Activated CD4-positive, alpha-beta memory T cell treated with anti-CD3 and anti-CD28 coated beads for 36 hours (primary cell): ENCODE measurements around the gene CYBC1. TPM values are rescaled to one million over a fixed set of nuclear protein-coding genes. Genes with fewer than 3 reads are reported as not detected.
A peak's percentile ranks its signal among the peaks of the same experiment; 100 is the strongest.

Experiments
- CTCF ChIA-PET: fragments of 350-600 bp; sonication (Branson Sonifier 250); formaldehyde crosslinking; loops from one replicate; lab custom pipeline; 2021; ENCODE audit warnings: antibody characterized with exemption, inconsistent platforms; lab: Charles Lee
- POLR2A ChIA-PET: fragments of 350-600 bp; sonication (Branson Sonifier 250); formaldehyde crosslinking; loops from one replicate; lab custom pipeline; 2021; ENCODE audit warnings: antibody characterized with exemption; lab: Charles Lee
- DNase-seq: peaks from one replicate; pipeline ENCODE4 v3.0.0-alpha.2; 2020
- H3K27ac Mint-ChIP-seq: one replicate; pipeline ENCODE4 v1.8.0; 2021; ENCODE audit warnings: mixed read lengths
- H3K27me3 Mint-ChIP-seq: one replicate; pipeline ENCODE4 v1.8.0; 2021; ENCODE audit warnings: mixed read lengths
- H3K36me3 Mint-ChIP-seq: one replicate; pipeline ENCODE4 v1.8.0; 2021; ENCODE audit warnings: mixed read lengths
- H3K4me1 Mint-ChIP-seq: one replicate; pipeline ENCODE4 v1.8.0; 2021; ENCODE audit warnings: low read depth, mixed read lengths
- H3K4me3 Mint-ChIP-seq: one replicate; pipeline ENCODE4 v1.8.0; 2021; ENCODE audit warnings: mild to moderate bottlenecking, mixed read lengths
- H3K9me3 Mint-ChIP-seq: one replicate; pipeline ENCODE4 v1.8.0; 2021; ENCODE audit warnings: mixed read lengths
- intact Hi-C: fragments of 100-400 bp; cut with micrococcal nuclease; formaldehyde crosslinking; loops from one replicate; pipeline ENCODE4 v1.15.1; 2023
- total RNA-seq, 2 experiments: library from RNA; stranded (reverse); gene quantifications; one replicate each; pipeline ENCODE4 v1.2.3, GENCODE V29; 2021

CYBC1 gene
- total RNA-seq, 2 experiments from 2014 or later = 333 to 343 TPM

DNA sequence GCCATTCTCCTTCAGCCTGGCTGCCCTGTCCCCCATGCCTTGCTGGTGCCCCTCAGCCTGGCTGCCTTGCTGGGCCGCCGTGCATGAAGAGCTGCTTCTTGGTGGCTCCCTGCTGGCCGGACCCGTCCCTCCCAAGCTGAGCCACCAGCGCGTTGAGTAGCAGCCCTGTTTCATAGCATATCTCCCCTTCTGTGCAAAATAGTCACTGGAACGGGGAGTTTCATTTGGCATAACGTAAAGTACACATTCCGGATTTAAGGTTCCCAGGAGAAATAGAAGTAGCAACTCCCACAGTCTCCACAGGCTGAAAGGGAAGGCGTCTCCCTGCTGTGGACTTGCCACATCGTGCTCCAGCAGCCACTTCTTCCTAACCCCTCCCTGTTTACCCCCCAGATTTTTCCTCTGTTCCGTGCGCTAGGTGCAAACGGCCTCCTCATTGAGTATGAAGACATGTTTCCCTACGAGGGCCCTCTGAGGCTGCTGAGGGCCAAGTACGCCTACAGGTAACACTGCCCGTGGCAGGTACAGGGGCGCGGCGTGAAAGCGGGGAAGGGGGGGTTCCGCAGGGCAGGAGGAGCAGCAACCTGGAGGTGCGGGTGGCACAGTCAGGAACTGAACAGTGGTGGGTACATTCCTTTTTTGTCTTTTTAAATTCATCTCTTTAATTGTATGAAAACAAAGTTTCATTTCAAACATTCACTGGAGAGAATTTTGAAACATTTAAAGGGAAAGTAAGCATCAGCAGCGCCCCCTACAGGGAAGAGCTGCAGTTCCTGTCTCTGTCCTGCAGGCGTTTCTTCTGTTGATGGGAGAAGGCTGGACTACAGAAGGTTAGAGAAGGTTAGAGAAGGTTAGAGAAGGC lies 26.3 kb downstream of the CYBC1 start:
- CTCF ChIA-PET = interaction anchor here (0.6 to 1.5 kb wide), 20 partner anchors 9 to 304 kb away, joined by 3 to 9 read pairs (median 4); no protein-coding TSS in a partner anchor
- no peaks in the 10 kb centered on the region for H3K27me3 Mint-ChIP-seq
- H3K36me3 Mint-ChIP-seq = peaks cover 11% of the 10 kb centered on the region
- H3K4me3 Mint-ChIP-seq = no peak overlapping the region
- no peak overlapping the region for H3K27ac Mint-ChIP-seq
- H3K4me1 Mint-ChIP-seq = peaks cover 11% of the 10 kb centered on the region
- intact Hi-C loops = no loop called here
- peak; percentile 77 for DNase-seq
- no peaks in the 10 kb centered on the region for H3K9me3 Mint-ChIP-seq
- POLR2A ChIA-PET = no interaction called here

GRCh38 chr17:82419540-82419939 lies 31.0 kb downstream of the CYBC1 start:
- Mint-ChIP-seq H3K4me3 (peak overlapping the region; percentile 79), H3K4me1 (peaks cover 25% of the 10 kb centered on the region), H3K36me3 (peaks cover 11% of the 10 kb centered on the region), H3K27me3 (no peaks in the 10 kb centered on the region), H3K9me3 (no peaks in the 10 kb centered on the region), H3K27ac (peak overlapping the region; percentile 78)
- CTCF ChIA-PET = interaction anchor here (0.9 to 1.0 kb wide), 2 partner anchors 68 to 134 kb away, joined by 3 read pairs; no protein-coding TSS in a partner anchor
- DNase-seq = no peak
- intact Hi-C loops = loop anchor here (2.0 to 10.0 kb wide), 2 partner anchors 181 to 385 kb away; partner anchors contain the start of genes DCXR and RAC3
- POLR2A ChIA-PET = interaction anchor here (0.6 to 1.9 kb wide), 3 partner anchors 30 to 124 kb away, joined by 3 to 7 read pairs (median 4); no protein-coding TSS in a partner anchor

DNA sequence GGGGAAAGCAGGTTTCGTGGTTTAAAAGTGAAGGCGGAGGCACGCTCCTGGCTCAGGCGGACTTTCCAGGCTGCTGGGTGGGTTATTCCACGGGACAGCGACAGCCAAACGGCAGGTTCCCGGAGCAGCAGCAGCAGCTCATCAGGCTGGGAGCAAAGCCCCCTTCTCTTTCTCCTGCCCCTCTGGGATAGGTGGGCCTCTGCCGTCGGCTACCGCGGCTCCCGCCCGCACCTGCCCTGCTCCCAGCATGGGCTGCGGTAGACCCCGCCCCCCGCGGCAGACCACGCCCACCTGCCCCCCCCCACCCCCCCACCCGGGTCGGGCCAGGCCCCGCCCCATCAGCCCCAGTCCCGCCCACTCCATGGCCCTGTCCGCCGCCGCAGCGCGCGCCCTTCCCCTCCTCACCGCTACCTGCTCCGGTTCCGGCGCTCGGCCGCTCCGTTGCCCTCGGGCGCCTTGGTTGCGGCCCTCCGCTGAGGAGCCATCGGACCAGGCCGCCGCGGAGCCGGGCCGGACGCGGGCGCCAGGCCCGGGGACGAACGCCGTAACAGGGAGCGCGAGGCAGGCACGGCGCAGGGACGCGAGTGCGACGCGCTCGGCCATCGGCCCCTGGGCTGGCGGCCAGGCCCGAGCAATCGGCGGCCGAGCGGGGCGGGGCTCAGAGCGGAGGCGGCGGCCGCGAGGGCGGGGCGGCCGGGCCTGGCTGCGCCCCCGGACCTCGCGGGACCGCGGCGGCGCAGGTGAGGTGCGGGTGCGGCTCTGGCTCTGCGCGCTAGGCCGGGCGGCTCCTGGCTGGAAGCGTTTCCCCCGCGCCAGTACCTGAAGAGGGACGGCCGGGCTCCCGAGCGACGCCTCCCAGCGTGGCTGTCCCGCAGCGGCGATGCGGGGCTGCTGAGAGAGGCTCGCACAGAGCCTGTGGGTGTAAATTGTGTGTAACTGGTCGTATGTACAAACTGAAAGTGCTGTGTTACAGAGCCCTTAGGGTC lies 32.3 kb downstream of the CYBC1 start, which contains the start of the genes HEXD and OGFOD3:
Gene HEXD (plus strand): TSS at position 347 of the 986 bp plus-strand sequence. CDS start 1,453 bp downstream, outside the sequence.
Gene OGFOD3 (minus strand): TSS at position 586 of the 986 bp plus-strand sequence. CDS start 101 bp downstream, at position 485.
- Mint-ChIP-seq H3K27me3 (no peaks in the 10 kb centered on the region), H3K4me1 (peaks cover 29% of the 10 kb centered on the region), H3K36me3 (peaks cover 13% of the 10 kb centered on the region), H3K9me3 (no peaks in the 10 kb centered on the region), H3K27ac (peak within 1 kb of the TSS; percentile 78), H3K4me3 (peak within 1 kb of the TSS; percentile 79)
- ChIA-PET CTCF (interaction anchor here (1.1 to 2.2 kb wide), 4 partner anchors 67 to 182 kb away, joined by 4 to 8 read pairs (median 6); no protein-coding TSS in a partner anchor), POLR2A (interaction anchor here (1.0 to 1.9 kb wide), 2 partner anchors 31 to 120 kb away, joined by 4 to 7 read pairs; no protein-coding TSS in a partner anchor)
- peak; percentile 87 for DNase-seq
- intact Hi-C loops = loop anchor here (1.0 to 10.0 kb wide), 4 partner anchors 31 to 383 kb away; partner anchors contain the start of genes DCXR, NARF and RAC3

DNA sequence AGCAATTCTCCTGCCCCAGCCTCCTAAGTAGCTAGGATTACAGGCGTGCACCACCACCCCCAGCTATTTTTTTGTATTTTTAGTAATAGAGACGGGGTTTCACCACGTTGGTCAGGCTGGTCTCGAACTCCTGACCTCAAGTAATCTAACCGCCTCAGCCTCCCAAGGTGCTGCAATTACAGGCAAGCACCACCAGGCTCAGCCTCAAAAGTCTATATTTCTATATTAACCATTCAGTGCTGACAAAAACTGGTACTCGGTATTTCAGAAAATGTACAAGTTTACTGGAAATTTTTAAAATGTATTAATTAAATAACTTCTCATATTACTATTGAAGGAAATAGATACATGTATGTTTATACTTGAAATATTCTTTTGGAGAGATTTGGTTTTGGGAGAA lies 33.8 kb downstream of the CYBC1 start:
- peak; percentile 32 for DNase-seq
- Mint-ChIP-seq H3K4me1 (peaks cover 29% of the 10 kb centered on the region), H3K27me3 (no peaks in the 10 kb centered on the region), H3K36me3 (peaks cover 10% of the 10 kb centered on the region), H3K27ac (no peak overlapping the region), H3K4me3 (no peak overlapping the region), H3K9me3 (no peaks in the 10 kb centered on the region)
- POLR2A ChIA-PET = no interaction called here
- CTCF ChIA-PET = interaction anchor here (0.9 to 1.9 kb wide), 5 partner anchors 59 to 181 kb away, joined by 3 to 8 read pairs (median 4); no protein-coding TSS in a partner anchor
- intact Hi-C loops = loop anchor here (10.0 kb wide), 1 partner anchor 382 kb away; the partner anchor contains the start of genes DCXR and RAC3

DNA sequence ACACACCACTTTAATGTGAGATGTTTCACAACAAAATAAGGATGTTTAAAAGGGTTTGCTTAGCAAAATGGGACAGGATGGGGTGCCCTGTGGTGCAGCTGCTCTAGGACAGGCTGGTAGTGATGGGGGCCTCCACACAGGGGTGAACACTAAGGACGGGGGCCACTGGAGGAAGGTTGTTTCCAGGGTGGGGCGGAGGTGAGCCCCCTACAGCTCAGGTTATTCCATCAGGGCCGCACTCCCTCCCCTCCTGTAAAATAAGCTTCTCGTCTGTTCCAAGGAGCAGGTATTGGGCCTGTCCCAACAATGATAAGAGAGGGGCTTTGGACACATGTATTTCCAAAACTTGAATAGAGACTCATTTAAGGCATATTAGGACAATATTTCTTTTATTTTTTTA lies 34.3 kb downstream of the CYBC1 start:
- DNase-seq = no peak
- Mint-ChIP-seq H3K36me3 (peaks cover 10% of the 10 kb centered on the region), H3K27ac (no peak overlapping the region), H3K4me3 (no peak overlapping the region), H3K4me1 (peaks cover 29% of the 10 kb centered on the region), H3K27me3 (no peaks in the 10 kb centered on the region), H3K9me3 (no peaks in the 10 kb centered on the region)
- CTCF ChIA-PET = interaction anchor here (1.9 kb wide), 1 partner anchor 67 kb away, joined by 8 read pairs; no protein-coding TSS in a partner anchor
- POLR2A ChIA-PET = no interaction called here
- intact Hi-C loops = loop anchor here (10.0 kb wide), 1 partner anchor 381 kb away; the partner anchor contains the start of genes DCXR and RAC3

DNA sequence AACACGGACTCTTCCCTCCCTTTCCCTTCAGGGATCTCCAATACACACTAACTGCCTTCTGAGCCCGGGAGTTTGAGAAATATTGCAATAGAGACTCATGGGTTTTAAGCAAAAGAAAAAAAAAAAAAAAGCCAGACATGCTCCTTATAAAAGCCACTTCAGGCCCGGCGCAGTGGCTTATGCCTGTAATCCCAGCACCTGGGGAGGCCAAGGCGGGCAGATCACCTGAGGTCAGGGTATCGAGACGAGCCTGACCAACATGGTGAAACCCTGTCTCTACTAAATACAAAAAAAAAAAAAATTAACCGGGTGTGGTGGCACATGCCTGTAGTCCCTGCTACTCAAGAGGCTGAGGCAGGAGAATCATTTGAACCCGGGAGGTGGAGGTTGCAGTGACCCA lies 34.8 kb downstream of the CYBC1 start:
- ChIA-PET CTCF (no interaction called here), POLR2A (no interaction called here)
- Mint-ChIP-seq H3K4me1 (peaks cover 29% of the 10 kb centered on the region), H3K9me3 (no peaks in the 10 kb centered on the region), H3K36me3 (peaks cover 9% of the 10 kb centered on the region), H3K4me3 (no peak overlapping the region), H3K27me3 (no peaks in the 10 kb centered on the region), H3K27ac (no peak overlapping the region)
- intact Hi-C loops = loop anchor here (10.0 kb wide), 1 partner anchor 381 kb away; the partner anchor contains the start of genes DCXR and RAC3
- DNase-seq = no peak

GRCh38 chr17:82415336-82415735 lies 35.2 kb downstream of the CYBC1 start:
- H3K27ac Mint-ChIP-seq = no peak overlapping the region
- peaks cover 29% of the 10 kb centered on the region for H3K4me1 Mint-ChIP-seq
- intact Hi-C loops = loop anchor here (10.0 kb wide), 1 partner anchor 381 kb away; the partner anchor contains the start of genes DCXR and RAC3
- CTCF ChIA-PET = interaction anchor here (1.1 to 1.9 kb wide), 5 partner anchors 10 to 209 kb away, joined by 4 to 6 read pairs (median 5); no protein-coding TSS in a partner anchor
- H3K9me3 Mint-ChIP-seq = no peaks in the 10 kb centered on the region
- H3K27me3 Mint-ChIP-seq = no peaks in the 10 kb centered on the region
- peaks cover 9% of the 10 kb centered on the region for H3K36me3 Mint-ChIP-seq
- no peak overlapping the region for H3K4me3 Mint-ChIP-seq
- DNase-seq = no peak
- POLR2A ChIA-PET = interaction anchor here (0.8 kb wide), 1 partner anchor 173 kb away, joined by 3 read pairs; no protein-coding TSS in a partner anchor

DNA sequence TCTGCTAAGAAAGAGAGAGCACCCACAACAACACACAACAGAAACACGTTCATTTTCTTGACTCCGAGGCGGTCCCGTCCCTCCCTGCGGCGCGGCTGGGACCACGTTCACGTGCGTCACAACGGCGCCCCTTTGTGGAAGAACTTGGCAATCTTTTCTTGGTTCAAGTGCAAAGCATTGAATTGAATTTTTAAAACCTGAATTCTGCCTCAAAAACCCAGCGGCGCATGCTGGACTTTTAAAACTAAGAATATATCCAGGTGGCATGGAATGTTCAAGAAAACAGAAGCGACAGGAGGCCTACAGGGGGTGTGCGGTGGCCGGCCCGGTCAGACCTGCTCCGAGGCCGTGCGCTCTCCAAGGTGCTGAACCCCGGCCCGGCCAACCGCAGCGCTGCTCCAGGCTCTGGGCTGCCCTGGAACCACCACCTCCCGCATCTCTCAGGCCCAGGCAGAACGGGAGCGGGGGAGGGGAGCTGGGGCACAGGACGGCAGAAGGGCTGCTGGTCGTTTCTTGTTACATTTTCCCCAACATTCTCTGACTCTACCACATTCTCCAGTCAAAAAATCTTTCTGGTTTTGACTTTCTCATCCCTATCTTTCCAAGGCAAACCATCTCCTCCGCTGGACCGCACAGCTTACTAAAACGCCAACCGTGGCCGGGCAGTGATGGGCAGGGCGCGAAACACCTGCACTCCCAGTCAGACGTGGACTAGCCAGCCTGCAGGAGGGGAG lies 35.8 kb downstream of the CYBC1 start:
- CTCF ChIA-PET = interaction anchor here (0.8 to 1.9 kb wide), 10 partner anchors 10 to 384 kb away, joined by 3 to 6 read pairs (median 4); partner anchors contain the start of gene RAC3
- Mint-ChIP-seq H3K4me3 (no peak overlapping the region), H3K9me3 (no peaks in the 10 kb centered on the region), H3K27me3 (no peaks in the 10 kb centered on the region), H3K36me3 (peaks cover 2% of the 10 kb centered on the region), H3K27ac (no peak overlapping the region), H3K4me1 (peaks cover 23% of the 10 kb centered on the region)
- intact Hi-C loops = loop anchor here (1.0 to 10.0 kb wide), 2 partner anchors 63 to 380 kb away; partner anchors contain the start of genes DCXR and RAC3
- peak; percentile 83 for DNase-seq
- POLR2A ChIA-PET = interaction anchor here (0.8 kb wide), 1 partner anchor 173 kb away, joined by 3 read pairs; no protein-coding TSS in a partner anchor

DNA sequence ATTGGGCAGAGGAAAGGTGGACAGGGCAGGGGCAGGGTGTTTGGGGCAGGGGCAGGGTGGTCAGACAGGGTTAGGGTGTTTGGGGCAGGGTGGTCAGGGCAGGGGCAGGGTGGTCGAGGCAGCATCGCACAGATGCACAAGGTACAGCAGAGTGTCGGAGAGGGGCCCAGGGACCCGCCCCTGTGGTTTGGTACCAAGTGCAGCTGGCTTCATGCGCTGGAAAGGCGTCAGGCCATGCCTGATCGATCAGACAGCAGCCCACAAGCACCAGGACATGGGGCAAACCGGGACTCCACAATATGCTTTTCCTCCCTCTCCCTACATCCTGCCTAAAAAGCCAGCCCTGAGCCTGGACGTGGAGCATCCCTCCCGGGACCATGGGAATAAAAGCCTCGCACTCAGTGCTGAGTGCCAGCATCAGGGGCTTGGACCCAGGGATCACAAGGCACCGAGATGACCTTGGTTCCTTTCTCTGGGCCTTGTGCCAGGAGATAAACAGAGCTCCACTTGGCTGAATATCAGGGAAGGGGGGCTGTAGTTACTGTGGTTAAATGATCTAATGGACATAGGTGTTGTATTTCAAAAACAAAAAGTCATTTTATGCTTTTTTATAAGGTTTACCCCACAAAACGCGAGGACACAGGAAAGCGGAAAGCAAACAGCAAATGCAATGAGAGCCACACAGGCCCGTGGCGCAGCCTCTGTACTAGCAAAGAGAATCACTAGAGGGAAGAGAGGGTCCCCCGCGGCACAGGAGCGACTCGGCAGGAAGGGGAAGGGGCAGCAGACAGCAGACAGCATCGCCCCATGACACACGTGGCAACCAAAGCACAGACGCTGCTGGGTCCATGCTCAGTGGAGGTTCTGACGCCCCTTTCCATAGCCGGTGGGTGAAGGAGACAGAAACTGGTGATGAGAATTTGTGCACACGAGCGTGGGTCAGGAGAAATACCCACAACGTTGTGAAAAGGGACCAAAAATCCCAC lies 37.7 kb downstream of the CYBC1 start:
- H3K9me3 Mint-ChIP-seq = no peaks in the 10 kb centered on the region
- POLR2A ChIA-PET = interaction anchor here (0.9 kb wide), 1 partner anchor 121 kb away, joined by 3 read pairs; no protein-coding TSS in a partner anchor
- CTCF ChIA-PET = interaction anchor here (0.8 to 1.2 kb wide), 4 partner anchors 49 to 382 kb away, joined by 3 to 5 read pairs (median 3); partner anchors contain the start of gene RAC3
- intact Hi-C loops = loop anchor here (10.0 kb wide), 1 partner anchor 378 kb away; the partner anchor contains the start of genes DCXR and RAC3
- peaks cover 5% of the 10 kb centered on the region for H3K36me3 Mint-ChIP-seq
- H3K27me3 Mint-ChIP-seq = no peaks in the 10 kb centered on the region
- H3K4me3 Mint-ChIP-seq = no peak overlapping the region
- no peak overlapping the region for H3K27ac Mint-ChIP-seq
- no peak for DNase-seq
- H3K4me1 Mint-ChIP-seq = peaks cover 17% of the 10 kb centered on the region
